Measurements from ENCODE around the gene AMPD3.

DNA sequence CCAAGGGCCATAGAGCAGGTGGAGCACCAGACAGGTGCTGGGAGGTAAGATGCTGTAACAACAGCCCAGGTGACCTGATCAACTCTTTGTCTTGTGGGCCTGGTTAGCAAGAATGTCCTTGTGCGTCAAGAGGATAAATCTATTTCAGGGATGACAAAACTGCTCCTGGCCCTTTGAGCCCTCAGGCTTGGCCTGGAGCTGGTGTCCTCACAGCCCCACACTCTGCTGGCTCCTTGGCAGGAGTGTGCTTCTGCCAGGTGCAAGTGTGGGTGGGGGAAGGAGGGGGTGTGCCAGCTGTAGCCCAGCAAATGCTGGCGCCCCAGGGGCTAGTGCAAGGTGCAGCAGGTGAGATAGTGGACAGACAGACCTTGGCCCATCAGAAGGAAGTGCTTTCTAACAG lies 19.5 kb downstream of the AMPD3 start:
- TF ChIP-seq EGR1 (IDR thresholded peaks at IDR 0.05) (no peak), EP300 (IDR thresholded peaks at IDR 0.05; ENCODE audit: borderline replicate concordance) (no peak), FOXM1 (IDR thresholded peaks at IDR 0.05; ENCODE audit: borderline replicate concordance, low read depth) (no peak)
- TF ChIP-seq, protein P1, sequence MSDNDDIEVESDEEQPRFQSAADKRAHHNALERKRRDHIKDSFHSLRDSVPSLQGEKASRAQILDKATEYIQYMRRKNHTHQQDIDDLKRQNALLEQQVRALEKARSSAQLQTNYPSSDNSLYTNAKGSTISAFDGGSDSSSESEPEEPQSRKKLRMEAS (IDR thresholded peaks at IDR 0.05): no peak
